Endothelial cell of umbilical vein (primary cell): ENCODE measurements around the gene GPR161.

Source experiments
- CTCF ChIP-seq, 2 donors: IDR thresholded peaks; 1 replicate in 1 of 2; 2 replicates in 1 of 2; pipeline ENCODE4 v1.5.1; 2011; ENCODE audit warnings: low read length in 2 of 2, mild to moderate bottlenecking in 2 of 2, moderate library complexity in 2 of 2, control low read depth in 1 of 2, inconsistent platforms in 1 of 2, low read depth in 1 of 2; ENCODE audit not compliant: insufficient read depth in 1 of 2; ENCODE audit errors: extremely low read depth in 1 of 2
- EZH2 ChIP-seq: IDR thresholded peaks from 2 replicates; pipeline ENCODE4 v1.6.1; 2012; ENCODE audit warnings: borderline replicate concordance, low read depth, mild to moderate bottlenecking, moderate library complexity, low read length, inconsistent platforms; ENCODE audit not compliant: severe bottlenecking
- GATA2 ChIP-seq: IDR thresholded peaks from 2 replicates; pipeline ENCODE4 v1.7.0; 2011; ENCODE audit warnings: low read depth, mild to moderate bottlenecking, moderate library complexity, mixed read lengths, low read length; ENCODE audit not compliant: insufficient read length, insufficient read depth
- JUN ChIP-seq: IDR thresholded peaks from 2 replicates; pipeline ENCODE4 v1.6.1; 2011; ENCODE audit warnings: borderline replicate concordance, low read depth; ENCODE audit not compliant: insufficient read length, insufficient read depth
- MAX ChIP-seq: IDR thresholded peaks from 2 replicates; pipeline ENCODE4 v1.6.1; 2011; ENCODE audit not compliant: insufficient read depth, insufficient read length
- MYC ChIP-seq: IDR thresholded peaks from one replicate; pipeline ENCODE4 v1.6.1; 2011; ENCODE audit warnings: mild to moderate bottlenecking, low read depth, low read length
- POLR2A ChIP-seq: IDR thresholded peaks from 2 replicates; pipeline ENCODE4 v1.6.1; 2012; ENCODE audit warnings: low read depth, mild to moderate bottlenecking, control low read depth, low read length
- POLR2AphosphoS5 ChIP-seq: IDR thresholded peaks from 2 replicates; pipeline ENCODE4 v1.6.1; 2012; ENCODE audit warnings: low read depth, mild to moderate bottlenecking, control low read depth, low read length, moderate library complexity; ENCODE audit not compliant: insufficient read depth

- TF ChIP-seq EZH2 (no peak), CTCF (IDR thresholded peaks at IDR 0.05; ENCODE audit: extremely low read depth in 1 of 2, insufficient read depth in 1 of 2, low read depth in 1 of 2, low read length in 2 of 2) (no peak), POLR2A (no peak), POLR2AphosphoS5 (no peak), MAX (no peak), JUN (no peak), GATA2 (no peak), MYC (no peak)
Measured at GRCh38 chr1:168050880-168051279, 85.8 kb downstream of the GPR161 start.
